Uterus (tissue), 4 donors: ENCODE results near the gene EIF5. TPM values are rescaled to one million over a fixed set of nuclear protein-coding genes. Genes with fewer than 3 reads are reported as not detected.

Experiments
- DNase-seq, 2 donors: peaks; one replicate each; pipeline ENCODE4 v3.0.0-alpha.2; 2019 to 2020
- H3K27ac ChIP-seq, 2 donors: fragments of 200-600 bp; sonication (generic); 1 replicate in 1 of 2; 2 replicates in 1 of 2; pipeline ENCODE4 v1.5.1; 2016 to 2018
- H3K27me3 ChIP-seq, 2 donors: fragments of 200-600 bp; sonication (generic); one replicate each; pipeline ENCODE4 v1.5.1; 2018 to 2019; ENCODE audit warnings: control low read depth in 1 of 2
- H3K36me3 ChIP-seq, 2 donors: fragments of 200-600 bp; sonication (generic); one replicate each; pipeline ENCODE4 v1.5.1; 2019; ENCODE audit warnings: control low read depth in 1 of 2
- H3K4me1 ChIP-seq, 2 donors: fragments of 200-600 bp; sonication (generic); one replicate each; pipeline ENCODE4 v1.5.1; 2018 to 2019; ENCODE audit warnings: control low read depth in 1 of 2
- H3K4me3 ChIP-seq, 2 donors: fragments of 200-600 bp; sonication (generic); 1 replicate in 1 of 2; 2 replicates in 1 of 2; pipeline ENCODE4 v1.5.1; 2018 to 2019; ENCODE audit warnings: mild to moderate bottlenecking in 1 of 2
- H3K9me3 ChIP-seq, 2 donors: fragments of 200-600 bp; sonication (generic); one replicate each; pipeline ENCODE4 v1.5.1; 2019; ENCODE audit warnings: control low read depth in 1 of 2
- POLR2A ChIP-seq, 2 donors: fragments of 450-650 bp; IDR thresholded peaks; one replicate each; pipeline ENCODE4 v1.6.1; 2016; ENCODE audit warnings: antibody characterized with exemption in 2 of 2, mild to moderate bottlenecking in 1 of 2, moderate library complexity in 1 of 2
- intact Hi-C: fragments of 100-400 bp; cut with DNase I; formaldehyde crosslinking; loops from one replicate; pipeline ENCODE4 v1.15.1; 2023; ENCODE audit warnings: low total_unique reads
- small RNA-seq: library from RNA; depleted of rRNA; stranded (forward); fragments of <200 nt; gene quantifications from one replicate; pipeline ENCODE3, GENCODE V24; 2016
- total RNA-seq, 4 donors: library from RNA; depleted of rRNA in 3 of 4; stranded (reverse); fragments of >200 nt in 3 of 4; gene quantifications; one replicate each; pipeline versions ENCODE4 v1.1.0 to v1.2.4, GENCODE V29; 2014 to 2023
- TF ChIP-seq, protein P1 (sequence below), 4 experiments: fragments of 200-600 bp in 2 of 4; fragments of 450-650 bp in 2 of 4; sonication (generic) in 2 of 4; IDR thresholded peaks; one replicate each; pipeline ENCODE4 v1.5.1; 2016 to 2019; ENCODE audit warnings: antibody characterized with exemption in 4 of 4, mild to moderate bottlenecking in 2 of 4, moderate library complexity in 1 of 4
- donor health status: DM: yes; HTN: yes; CAD: no.

EIF5 gene
- total RNA-seq, 4 donors from 2014 or later = 66.5 to 159 (median 113) TPM

DNA sequence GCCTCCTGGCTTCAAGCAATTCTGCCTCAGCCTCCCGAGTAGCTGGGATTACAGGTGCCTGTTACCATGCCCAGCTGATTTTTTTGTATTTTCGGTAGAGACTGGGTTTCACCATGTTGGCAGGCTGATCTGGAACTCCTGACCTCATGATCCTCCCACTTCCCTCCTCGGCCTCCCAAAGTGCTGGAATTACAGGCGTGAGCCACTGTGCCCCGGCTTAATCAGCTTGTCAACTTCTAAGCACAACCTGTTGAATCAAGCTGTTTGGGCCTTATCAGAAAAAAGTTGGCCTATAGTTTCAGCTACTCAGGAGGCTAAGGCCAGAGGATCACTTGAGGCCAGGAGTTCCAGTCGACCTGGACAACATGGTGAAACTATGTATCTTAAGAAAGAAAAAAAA, 59.0 kb downstream of the EIF5 start:
- H3K4me3 ChIP-seq = no peak overlapping the region
- peak overlapping the region in 1 of 2 donors; percentile 52 for H3K27ac ChIP-seq
- peaks cover 6 to 10% of the 10 kb centered on the region in 2 donors for H3K4me1 ChIP-seq
- TF ChIP-seq POLR2A (IDR thresholded peaks at IDR 0.05) = no peak
- TF ChIP-seq, protein P1, sequence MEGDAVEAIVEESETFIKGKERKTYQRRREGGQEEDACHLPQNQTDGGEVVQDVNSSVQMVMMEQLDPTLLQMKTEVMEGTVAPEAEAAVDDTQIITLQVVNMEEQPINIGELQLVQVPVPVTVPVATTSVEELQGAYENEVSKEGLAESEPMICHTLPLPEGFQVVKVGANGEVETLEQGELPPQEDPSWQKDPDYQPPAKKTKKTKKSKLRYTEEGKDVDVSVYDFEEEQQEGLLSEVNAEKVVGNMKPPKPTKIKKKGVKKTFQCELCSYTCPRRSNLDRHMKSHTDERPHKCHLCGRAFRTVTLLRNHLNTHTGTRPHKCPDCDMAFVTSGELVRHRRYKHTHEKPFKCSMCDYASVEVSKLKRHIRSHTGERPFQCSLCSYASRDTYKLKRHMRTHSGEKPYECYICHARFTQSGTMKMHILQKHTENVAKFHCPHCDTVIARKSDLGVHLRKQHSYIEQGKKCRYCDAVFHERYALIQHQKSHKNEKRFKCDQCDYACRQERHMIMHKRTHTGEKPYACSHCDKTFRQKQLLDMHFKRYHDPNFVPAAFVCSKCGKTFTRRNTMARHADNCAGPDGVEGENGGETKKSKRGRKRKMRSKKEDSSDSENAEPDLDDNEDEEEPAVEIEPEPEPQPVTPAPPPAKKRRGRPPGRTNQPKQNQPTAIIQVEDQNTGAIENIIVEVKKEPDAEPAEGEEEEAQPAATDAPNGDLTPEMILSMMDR (IDR thresholded peaks at IDR 0.05) = no peak
- intact Hi-C loops = no loop called here
- H3K27me3 ChIP-seq = no peaks in the 10 kb centered on the region
- no peaks in the 10 kb centered on the region for H3K9me3 ChIP-seq
- no peaks in the 10 kb centered on the region for H3K36me3 ChIP-seq
- no peak for DNase-seq

DNA sequence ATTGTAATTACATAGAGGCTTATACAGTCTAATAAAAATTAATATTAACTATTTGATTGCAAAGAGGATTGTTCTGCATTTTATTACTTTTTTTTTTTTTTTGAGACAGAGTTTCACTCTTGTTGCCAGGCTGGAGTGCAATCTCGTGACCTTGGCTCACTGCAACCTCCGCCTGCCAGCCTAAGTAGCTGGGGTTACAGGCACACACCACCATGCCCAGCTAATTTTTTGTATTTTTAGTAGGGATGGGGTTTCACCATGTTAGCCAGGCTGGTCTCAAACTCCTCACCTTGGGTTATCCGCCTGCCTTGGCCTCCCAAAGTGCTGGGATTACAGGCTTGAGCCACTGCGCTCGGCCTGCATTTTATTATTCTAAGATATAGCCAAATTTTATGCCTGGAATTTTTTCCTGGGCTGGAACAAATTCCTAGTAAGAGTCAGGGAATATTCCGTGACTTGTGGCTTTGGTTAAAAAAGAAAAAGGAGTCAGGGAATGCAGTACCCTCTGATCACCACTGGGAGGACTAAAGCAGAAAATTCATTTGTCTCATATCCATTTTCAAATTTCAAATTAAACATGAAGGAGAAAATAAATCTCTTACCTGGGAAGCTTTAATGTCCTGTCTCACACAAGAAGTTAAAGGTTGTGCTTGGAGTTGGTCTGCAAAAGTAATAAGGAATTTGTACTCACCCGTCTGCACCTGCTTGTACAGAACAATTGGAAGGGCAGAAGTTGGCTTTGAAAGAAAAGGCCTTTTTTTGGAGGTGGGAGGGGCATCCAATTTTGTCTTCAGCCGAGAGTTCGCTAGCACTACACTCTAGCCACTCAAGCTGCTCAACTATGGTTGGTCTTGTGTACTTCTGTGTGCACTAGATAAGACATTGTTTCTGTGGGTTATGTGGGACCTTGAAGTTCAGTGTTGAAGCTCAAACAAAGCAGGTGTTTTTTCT, 59.9 kb downstream of the EIF5 start:
- no peaks in the 10 kb centered on the region for H3K27me3 ChIP-seq
- H3K36me3 ChIP-seq = no peaks in the 10 kb centered on the region
- H3K4me3 ChIP-seq = no peak overlapping the region
- H3K9me3 ChIP-seq = no peaks in the 10 kb centered on the region
- peak overlapping the region; percentile 49 to 52 for H3K27ac ChIP-seq
- TF ChIP-seq, protein P1 (IDR thresholded peaks at IDR 0.05) = peak; percentile 64 to 77 (median 70)
- no peak for TF ChIP-seq POLR2A (IDR thresholded peaks at IDR 0.05)
- intact Hi-C loops = no loop called here
- no peak for DNase-seq
- H3K4me1 ChIP-seq = peaks cover 6 to 10% of the 10 kb centered on the region in 2 donors

Small RNA genes lying within 50 kb of the gene (small RNA-seq; reads per million reads assigned to genes)
- 8.0 reads per million, percentile 89 among the genes with 10 or more reads in this experiment for gene SNORA28

Other genes starting within 250 kb of the EIF5 start
- gene EXOC3L4, start 239.5 kb upstream of the EIF5 start, total RNA-seq = 1 to 10 TPM in 1 of 4 donors, under 1 TPM in 2, not detected in 1; under 0.01 to 5.6 (median 0.41) TPM
- 10 to 100 TPM; 29.4 to 81.4 (median 60.6) TPM for gene TNFAIP2, start 210.8 kb upstream of the EIF5 start, total RNA-seq
- gene MARK3, start 51.2 kb downstream of the EIF5 start, total RNA-seq = 100 to 1,000 TPM in 2 of 4 donors, 10 to 100 TPM in 2; 50.7 to 111 (median 89.1) TPM
- gene CKB, start 188.6 kb downstream of the EIF5 start, total RNA-seq = 100 to 1,000 TPM in 3 of 4 donors, 10 to 100 TPM in 1; 96.2 to 291 (median 218) TPM
- 10 to 100 TPM in 2 of 4 donors, 1 to 10 TPM in 2; 3.6 to 26.5 (median 8.7) TPM for gene TRMT61A, start 195.0 kb downstream of the EIF5 start, total RNA-seq
- gene BAG5, start 228.4 kb downstream of the EIF5 start, total RNA-seq = 10 to 100 TPM; 13.8 to 43.6 (median 33.1) TPM
- gene COA8, start 228.7 kb downstream of the EIF5 start, total RNA-seq = 10 to 100 TPM in 3 of 4 donors, not detected in 1; 26.9 to 51.5 (median 31.6) TPM